HG03378 (cell line): ENCODE results near the gene RASAL2.
"Not testable (repeated sequence)": the region's sequence is repeated elsewhere in the genome, so short reads cannot be mapped to it uniquely, and the experiment has no call there.

Source experiments
- ATAC-seq: cut with Tn5 transposase; IDR thresholded peaks from one replicate; pipeline ENCODE4 v1.9.1; 2021; ENCODE audit warnings: mild to moderate bottlenecking, moderate library complexity; ENCODE audit not compliant: unreplicated experiment

Gene RASAL2

GRCh38 chr1:178273707-178274410, 180.0 kb downstream of the RASAL2 start:
- peak; percentile 50 for ATAC-seq

- no peak for ATAC-seq
Measured at GRCh38 chr1:178275049-178275448, 181.1 kb downstream of the RASAL2 start.

- no peak for ATAC-seq
Measured at GRCh38 chr1:178275553-178275952, 181.6 kb downstream of the RASAL2 start.

- ATAC-seq = no peak
Measured at GRCh38 chr1:178277793-178278530, 184.1 kb downstream of the RASAL2 start.

DNA sequence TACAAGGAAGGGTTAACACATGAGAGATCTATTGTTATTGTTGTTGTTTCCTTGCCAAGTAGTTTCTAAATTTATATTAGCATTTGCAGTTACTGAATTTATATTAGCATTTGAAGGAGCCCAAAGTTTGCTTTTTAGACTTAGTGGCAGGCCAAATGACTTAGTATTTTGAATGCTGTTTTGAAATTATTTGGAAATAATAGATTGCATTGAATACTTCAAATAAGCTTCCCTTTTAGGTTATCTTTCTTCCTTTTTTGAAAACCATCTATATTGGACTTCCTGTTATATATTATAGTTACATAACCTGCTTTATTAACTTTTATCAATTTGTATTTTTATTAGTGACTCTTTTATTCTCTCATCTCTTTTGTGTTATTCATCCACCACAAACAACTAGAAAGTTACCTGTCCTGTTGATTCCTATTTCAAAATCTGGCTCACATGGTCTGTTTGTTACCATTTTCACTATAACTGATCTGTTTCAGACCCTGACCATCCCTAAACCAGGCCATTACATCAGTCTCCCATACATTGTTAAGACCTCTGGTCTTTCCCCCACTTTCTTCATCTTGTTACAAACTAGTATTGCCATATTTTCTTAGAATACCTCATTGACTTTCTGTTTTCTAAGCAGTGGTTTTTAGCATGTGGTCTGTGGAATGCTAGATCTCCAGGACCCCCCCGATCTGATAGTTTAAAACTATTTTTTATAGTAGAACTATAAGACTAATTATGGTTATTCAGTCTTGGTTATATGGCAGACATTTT, 185.2 kb downstream of the RASAL2 start:
- no peak for ATAC-seq

DNA sequence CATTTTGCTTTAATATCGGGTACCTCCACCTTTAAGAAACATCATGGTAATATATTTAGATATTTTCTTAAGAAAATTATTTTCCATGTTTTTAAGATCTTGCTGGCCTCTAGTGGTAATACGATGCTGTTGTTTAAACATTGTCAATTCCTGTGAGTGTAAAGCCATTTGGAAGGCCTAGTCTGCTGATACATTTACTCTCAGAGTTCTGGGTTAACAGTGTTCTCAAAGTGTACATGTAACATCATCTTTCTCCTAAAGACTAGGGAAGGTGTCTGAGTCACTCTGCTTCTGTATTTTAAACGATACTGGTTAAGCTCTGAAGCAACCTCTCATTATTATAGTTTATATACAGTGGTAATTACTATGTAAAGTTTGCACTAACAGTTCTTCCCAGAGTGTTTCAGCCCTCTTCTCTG, 189.1 kb downstream of the RASAL2 start:
- no peak for ATAC-seq

DNA sequence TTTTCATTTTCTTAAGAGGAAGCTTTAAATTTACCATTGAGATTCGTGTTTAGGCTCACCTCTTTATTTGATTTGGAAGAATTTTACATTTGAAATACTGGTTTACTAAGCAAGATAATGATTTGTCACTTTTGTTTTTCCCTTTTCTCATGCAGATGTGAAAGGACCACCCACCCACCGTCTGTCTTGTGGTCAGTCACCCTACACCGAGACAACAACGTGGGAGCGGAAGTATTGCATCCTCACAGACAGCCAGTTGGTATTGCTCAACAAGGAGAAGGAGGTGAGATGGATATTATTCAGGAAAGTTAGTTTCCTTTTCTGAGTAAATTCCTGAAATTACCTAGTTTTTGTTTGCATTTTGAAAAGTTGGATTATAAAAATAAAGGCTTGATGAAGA, 189.5 kb downstream of the RASAL2 start:
- no peak for ATAC-seq

- no peak for ATAC-seq
Measured at GRCh38 chr1:178284058-178284457, 190.2 kb downstream of the RASAL2 start.

DNA sequence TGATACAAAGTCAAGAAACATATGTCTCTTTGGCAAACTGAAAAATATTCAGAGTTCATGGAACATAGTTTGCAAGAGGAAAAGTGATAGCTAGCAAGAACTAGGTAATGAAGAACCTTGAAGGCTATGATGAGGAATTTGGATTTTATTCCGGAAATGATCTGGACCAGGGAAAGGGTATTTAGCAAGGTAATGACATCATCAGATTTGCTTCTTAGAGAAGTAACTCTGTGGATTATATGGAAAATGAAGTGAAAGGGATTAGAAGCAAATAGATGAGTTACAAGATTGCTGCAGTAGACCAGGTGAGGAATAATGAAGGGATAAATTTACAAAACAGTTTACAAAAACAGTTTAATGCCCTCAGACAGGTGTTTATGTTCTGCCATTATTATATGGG, 197.3 kb downstream of the RASAL2 start:
- no peak for ATAC-seq

- no peak for ATAC-seq
Measured at GRCh38 chr1:178294654-178295053, 200.8 kb downstream of the RASAL2 start.

GRCh38 chr1:178300352-178300699, 206.4 kb downstream of the RASAL2 start:
- no peak for ATAC-seq

GRCh38 chr1:178301141-178301540, 207.2 kb downstream of the RASAL2 start:
- no peak for ATAC-seq

- ATAC-seq = no peak
Measured at GRCh38 chr1:178307264-178307663, 213.4 kb downstream of the RASAL2 start.

GRCh38 chr1:178308438-178308837, 214.5 kb downstream of the RASAL2 start:
- no peak for ATAC-seq

DNA sequence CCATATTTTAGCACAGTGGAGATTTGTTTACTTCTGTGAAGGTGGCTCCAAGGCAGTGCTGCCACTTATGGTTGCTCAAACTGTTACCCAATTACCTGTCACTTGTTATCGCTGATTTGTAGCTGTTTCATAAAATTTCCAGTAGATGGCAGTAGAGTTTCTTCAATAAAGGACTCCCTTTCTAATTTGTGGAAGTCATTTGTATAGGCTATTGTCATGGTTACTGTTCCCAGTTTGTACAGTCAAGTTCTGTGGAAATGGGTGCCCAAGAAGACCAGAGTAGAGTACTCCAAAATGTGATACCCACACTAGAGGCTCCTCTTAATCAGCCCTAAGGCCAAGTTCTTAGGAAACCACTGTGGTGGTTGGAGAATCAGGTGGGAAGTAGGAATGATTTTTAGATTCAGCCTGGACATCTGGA, 216.8 kb downstream of the RASAL2 start:
- peak; percentile 91 for ATAC-seq

DNA sequence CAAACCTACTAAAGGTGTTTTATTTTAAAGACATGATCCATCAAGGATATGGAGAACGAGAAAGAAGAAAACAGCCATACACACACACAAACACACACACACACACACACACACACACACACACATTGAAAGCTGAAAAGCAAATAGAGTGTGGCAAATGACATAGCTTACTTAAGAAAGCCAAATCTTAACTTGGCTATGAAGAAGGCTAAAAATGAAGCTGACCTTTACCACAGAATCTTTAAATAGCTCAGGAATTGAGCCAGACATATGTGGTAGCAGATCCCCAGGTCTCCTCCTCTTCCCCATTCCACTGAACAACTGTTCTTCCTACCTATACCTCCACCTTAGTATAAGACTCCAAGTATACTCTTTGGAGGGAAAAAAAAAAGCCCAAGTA, 217.3 kb downstream of the RASAL2 start:
- ATAC-seq = no peak

DNA sequence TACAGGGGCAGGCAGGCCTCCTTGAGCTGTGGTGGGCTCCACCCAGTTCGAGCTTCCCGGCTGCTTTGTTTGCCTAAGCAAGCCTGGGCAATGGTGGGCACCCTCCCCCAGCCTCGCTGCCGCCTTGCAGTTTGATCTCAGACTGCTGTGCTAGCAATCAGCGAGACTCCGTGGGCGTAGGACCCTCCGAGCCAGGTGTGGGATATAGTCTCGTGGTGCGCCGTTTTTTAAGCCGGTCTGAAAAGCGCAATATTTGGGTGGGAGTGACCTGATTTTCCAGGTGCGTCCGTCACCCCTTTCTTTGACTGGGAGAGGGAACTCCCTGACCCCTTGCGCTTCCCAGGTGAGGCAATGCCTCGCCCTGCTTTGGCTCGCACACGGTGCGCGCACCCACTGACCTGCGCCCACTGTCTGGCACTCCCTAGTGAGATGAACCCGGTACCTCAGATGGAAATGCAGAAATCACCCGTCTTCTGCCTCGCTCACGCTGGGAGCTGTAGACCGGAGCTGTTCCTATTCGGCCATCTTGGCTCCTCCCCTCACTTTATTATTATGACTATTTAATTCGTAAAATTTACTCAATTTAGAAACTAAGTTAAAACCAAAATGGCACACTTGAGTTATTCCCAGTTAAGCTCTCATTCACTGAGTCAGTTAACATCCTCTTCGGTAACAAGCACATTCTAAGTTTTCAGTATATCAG, 226.5 kb downstream of the RASAL2 start:
- not testable (repeated sequence) for ATAC-seq

DNA sequence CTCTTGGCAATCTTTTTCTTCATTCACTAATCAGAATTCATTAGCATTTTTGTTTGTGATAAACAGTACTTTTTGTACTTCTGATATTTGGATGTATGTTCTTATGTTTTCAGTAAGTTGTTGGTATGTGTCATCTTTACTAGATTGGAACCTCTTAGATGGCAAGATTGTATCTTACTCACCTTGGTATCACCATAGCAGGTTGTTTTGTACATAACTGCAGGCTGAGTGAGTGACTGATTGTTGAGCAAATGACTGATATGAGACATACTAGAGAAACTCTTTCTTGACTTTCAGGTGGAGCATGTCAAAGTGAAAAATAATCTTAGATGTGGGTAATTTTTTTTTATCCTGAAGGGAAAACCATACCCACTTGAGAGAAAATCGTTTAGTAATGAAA, 229.2 kb downstream of the RASAL2 start:
- no peak for ATAC-seq

DNA sequence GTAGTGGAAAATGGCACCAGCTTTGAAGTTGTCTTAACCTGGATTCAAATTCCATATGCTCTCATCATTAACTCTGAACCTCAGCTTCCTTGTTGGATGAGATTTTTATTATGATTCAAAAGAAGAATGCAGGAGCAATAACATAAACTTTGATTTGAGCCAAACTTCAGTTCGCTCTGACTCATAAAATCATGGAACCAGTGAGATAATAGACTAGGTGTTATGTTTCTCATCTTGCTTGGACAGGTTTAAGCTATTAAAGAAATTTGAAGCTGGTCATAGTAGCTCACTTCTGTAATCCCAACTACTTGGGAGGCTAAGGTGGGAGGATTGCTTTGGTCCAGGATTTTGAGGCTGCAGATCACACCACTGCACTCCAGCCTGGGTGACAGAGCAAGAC, 230.1 kb downstream of the RASAL2 start:
- no peak for ATAC-seq

DNA sequence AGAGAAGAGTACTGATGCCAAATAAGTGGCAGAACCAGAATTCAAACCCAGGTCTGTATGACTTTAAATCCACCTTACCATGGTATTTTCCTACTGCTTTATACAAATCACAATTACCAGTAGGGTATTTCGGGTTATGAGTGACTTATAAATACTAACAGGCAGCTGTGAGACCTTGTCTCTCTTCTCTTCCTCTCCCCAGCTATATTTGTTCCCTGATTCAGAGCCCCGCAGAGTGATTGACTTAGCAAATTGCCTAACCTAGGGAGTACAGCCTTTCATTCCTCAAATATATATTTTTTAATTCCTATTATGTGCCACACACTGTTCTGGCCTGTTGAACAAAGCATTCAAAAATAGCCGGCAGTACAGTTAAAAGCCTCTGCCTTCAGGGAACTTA, 234.8 kb downstream of the RASAL2 start:
- ATAC-seq = no peak

DNA sequence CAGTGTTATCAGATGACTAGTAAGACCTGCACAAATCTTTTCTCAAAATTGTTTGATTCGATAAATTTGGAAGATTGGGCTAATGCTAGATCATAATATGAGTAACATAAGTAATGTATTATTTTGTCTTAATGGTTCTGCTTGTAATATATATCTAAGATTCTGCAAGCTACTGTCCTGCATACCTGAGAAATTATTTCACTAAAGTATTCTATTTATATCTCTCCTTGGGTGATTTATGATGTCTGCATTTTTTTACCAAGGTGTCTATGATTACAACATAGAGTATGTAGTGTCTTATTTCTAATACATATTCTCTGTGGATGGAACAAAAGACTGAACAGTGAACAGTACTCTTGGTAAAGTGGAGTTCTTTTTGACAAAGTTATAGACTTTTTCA, 236.2 kb downstream of the RASAL2 start:
- ATAC-seq = no peak
